COLO668 (cell line): ENCODE measurements around the gene GPR146.

Experiments used
- DNase-seq: peaks from one replicate; lab custom pipeline; 2025; ENCODE audit not compliant: unreplicated experiment; lab: John Stamatoyannopoulos, UW

GPR146 gene

GRCh38 chr7:1056785-1057410, 12.6 kb downstream of the GPR146 start:
- no peak for DNase-seq

- no peak for DNase-seq
Observed at GRCh38 chr7:1057416-1058291, 13.3 kb downstream of the GPR146 start.

- DNase-seq, result no peak
Observed at GRCh38 chr7:1058311-1058710, 14.0 kb downstream of the GPR146 start.

- no peak for DNase-seq
Observed at GRCh38 chr7:1058821-1059199, 14.5 kb downstream of the GPR146 start.

GRCh38 chr7:1059200-1060091, 15.1 kb downstream of the GPR146 start:
- no peak for DNase-seq

GRCh38 chr7:1060315-1061072, 16.1 kb downstream of the GPR146 start:
- DNase-seq, result no peak

- DNase-seq, result no peak
Observed at GRCh38 chr7:1061180-1061579, 16.8 kb downstream of the GPR146 start.

GRCh38 chr7:1062296-1063294, 18.2 kb downstream of the GPR146 start:
- no peak for DNase-seq

- DNase-seq, result no peak
Observed at GRCh38 chr7:1063361-1063760, 19.0 kb downstream of the GPR146 start.

- DNase-seq, result no peak
Observed at GRCh38 chr7:1064581-1064980, 20.2 kb downstream of the GPR146 start.

- DNase-seq, result no peak
Observed at GRCh38 chr7:1065263-1065584, 20.9 kb downstream of the GPR146 start.

GRCh38 chr7:1065585-1066241, 21.4 kb downstream of the GPR146 start:
- peak; percentile 93 for DNase-seq

- no peak for DNase-seq
Observed at GRCh38 chr7:1066242-1066588, 21.9 kb downstream of the GPR146 start.

GRCh38 chr7:1068013-1068412, 23.7 kb downstream of the GPR146 start:
- DNase-seq, result no peak

GRCh38 chr7:1068619-1069018, 24.3 kb downstream of the GPR146 start:
- no peak for DNase-seq

GRCh38 chr7:1070544-1071011, 26.2 kb downstream of the GPR146 start:
- DNase-seq, result no peak

GRCh38 chr7:1071731-1072254, 27.4 kb downstream of the GPR146 start:
- no peak for DNase-seq

- DNase-seq, result no peak
Observed at GRCh38 chr7:1073142-1073977, 29.0 kb downstream of the GPR146 start.
